OCI-LY1 (cell line): ENCODE measurements around the gene NPFFR1.

Experiments
- H2AFZ ChIP-seq: fragments of 200-600 bp; sonication (generic), shearing (Covaris generic); 2 replicates; pipeline ENCODE4 v1.6.0; 2014; ENCODE audit warnings: antibody characterized with exemption, mild to moderate bottlenecking, low read length
- H3F3A ChIP-seq: fragments of 200-600 bp; sonication (generic), shearing (Covaris generic); 2 replicates; pipeline ENCODE4 v1.6.0; 2014; ENCODE audit warnings: mild to moderate bottlenecking, antibody characterized with exemption, low read length, moderate library complexity; ENCODE audit not compliant: insufficient read depth
- H3K27ac ChIP-seq: fragments of 200-600 bp; sonication (generic); 2 replicates; pipeline ENCODE4 v1.5.1; 2014; ENCODE audit warnings: low read length, mixed run types, mild to moderate bottlenecking, low read depth; ENCODE audit not compliant: poor library complexity, severe bottlenecking
- H3K27me3 ChIP-seq: fragments of 200-600 bp; sonication (generic); 2 replicates; pipeline ENCODE4 v1.6.0; 2014; ENCODE audit warnings: antibody characterized with exemption, mild to moderate bottlenecking, low read length, moderate library complexity; ENCODE audit not compliant: insufficient read depth
- H3K36me3 ChIP-seq: fragments of 200-600 bp; sonication (generic); 2 replicates; pipeline ENCODE4 v1.6.1; 2014; ENCODE audit warnings: mild to moderate bottlenecking, antibody characterized with exemption, low read length, moderate library complexity, mixed read lengths; ENCODE audit not compliant: insufficient read depth
- H3K4me1 ChIP-seq: fragments of 200-600 bp; sonication (generic); 2 replicates; pipeline ENCODE4 v1.5.1; 2014; ENCODE audit warnings: mild to moderate bottlenecking, low read length, moderate library complexity; ENCODE audit not compliant: insufficient read depth, severe bottlenecking
- H3K4me2 ChIP-seq: fragments of 200-600 bp; sonication (generic), shearing (Covaris generic); 2 replicates; pipeline ENCODE4 v1.6.1; 2014; ENCODE audit warnings: low read length
- H3K4me3 ChIP-seq: fragments of 200-600 bp; sonication (generic); 2 replicates; pipeline ENCODE4 v1.5.1; 2014; ENCODE audit warnings: low read length, low read depth, mild to moderate bottlenecking, mixed read lengths; ENCODE audit not compliant: poor library complexity, severe bottlenecking
- H3K79me2 ChIP-seq: fragments of 200-600 bp; shearing (Covaris generic); 2 replicates; pipeline ENCODE4 v1.6.1; 2016; ENCODE audit warnings: mixed run types, low read length, mixed read lengths; ENCODE audit not compliant: insufficient read depth
- H3K9ac ChIP-seq: fragments of 200-600 bp; sonication (generic), shearing (Covaris generic); 2 replicates; pipeline ENCODE4 v1.6.1; 2014; ENCODE audit warnings: mild to moderate bottlenecking, low read length, mixed read lengths
- H3K9me2 ChIP-seq: fragments of 200-600 bp; sonication (generic), shearing (Covaris generic); 2 replicates; pipeline ENCODE4 v1.6.1; 2014; ENCODE audit warnings: low read depth, mild to moderate bottlenecking, low read length, mixed read lengths
- H3K9me3 ChIP-seq: fragments of 200-600 bp; shearing (Covaris generic); 2 replicates; pipeline ENCODE4 v1.6.1; 2014; ENCODE audit warnings: low read length, mixed read lengths
- H4K20me1 ChIP-seq: fragments of 200-600 bp; sonication (generic), shearing (Covaris generic); 2 replicates; pipeline ENCODE4 v1.6.0; 2016; ENCODE audit warnings: mild to moderate bottlenecking, low read length; ENCODE audit not compliant: insufficient read depth
- CTCF ChIP-seq: fragments of 200-600 bp; sonication (generic), shearing (Covaris generic); IDR thresholded peaks from 2 replicates; pipeline ENCODE4 v1.5.1; 2017; ENCODE audit warnings: mild to moderate bottlenecking, antibody characterized with exemption, low read length, moderate library complexity, mixed read lengths
- EZH2 ChIP-seq: fragments of 200-600 bp; sonication (generic), shearing (Covaris generic); IDR thresholded peaks from 2 replicates; pipeline ENCODE4 v1.8.0; 2017; ENCODE audit warnings: borderline replicate concordance, mixed run types, mild to moderate bottlenecking, antibody characterized with exemption, low read length, moderate library complexity, mixed read lengths

NPFFR1 gene

GRCh38 chr10:70283445-70284399 is at the start of gene NPFFR1:
TSS of gene NPFFR1 (minus strand) at chr10:70284004. CDS start at chr10:70283676, 328 bp downstream.
- peaks cover 8% of the 10 kb centered on the region; the same call in 1 of the 2 replicates for H3K27me3 ChIP-seq
- no peaks in the 10 kb centered on the region for H3K36me3 ChIP-seq

GRCh38 chr10:70333268-70333667 is 49.5 kb upstream of the NPFFR1 start:
- Histone ChIP-seq H2AFZ (no peak overlapping the region), H3K27me3 (peaks cover 6% of the 10 kb centered on the region; the same call in 1 of the 2 replicates), H3K9me2 (no peaks in the 10 kb centered on the region), H3K4me1 (peaks cover 17% of the 10 kb centered on the region), H3K9me3 (0 out of 2 replicates have a peak, but pooled peaks cover 6% of the 10 kb centered on the region), H3K79me2 (no peaks in the 10 kb centered on the region), H4K20me1 (no peaks in the 10 kb centered on the region), H3K4me2 (no peak overlapping the region), H3F3A (no peaks in the 10 kb centered on the region), H3K36me3 (peaks cover 8% of the 10 kb centered on the region; the same call in 1 of the 2 replicates), H3K27ac (no peak overlapping the region), H3K9ac (no peak overlapping the region), H3K4me3 (no peak overlapping the region)
- TF ChIP-seq EZH2 (no peak), CTCF (no peak)

More at GRCh38 chr10:70283445-70284399, at the start of gene NPFFR1:
- no peaks in the 10 kb centered on the region for H3K4me1 ChIP-seq
- no peak within 1 kb of the TSS for H3K4me3 ChIP-seq
- no peaks in the 10 kb centered on the region for H3K9me3 ChIP-seq
- H3K9ac ChIP-seq = no peak within 1 kb of the TSS
- no peaks in the 10 kb centered on the region for H3K9me2 ChIP-seq
- H2AFZ ChIP-seq = no peak within 1 kb of the TSS
- no peaks in the 10 kb centered on the region for H3F3A ChIP-seq
- no peaks in the 10 kb centered on the region for H3K79me2 ChIP-seq
- H3K27ac ChIP-seq = no peak within 1 kb of the TSS
- no peak within 1 kb of the TSS for H3K4me2 ChIP-seq
- no peak for TF ChIP-seq EZH2
- no peaks in the 10 kb centered on the region for H4K20me1 ChIP-seq

- H4K20me1 ChIP-seq = no peaks in the 10 kb centered on the region
- H3K27ac ChIP-seq = no peak overlapping the region
- no peaks in the 10 kb centered on the region for H3K9me2 ChIP-seq
- H3K4me2 ChIP-seq = peak overlapping the region; percentile 36; the same call in 1 of the 2 replicates
- no peak overlapping the region for H3K9ac ChIP-seq
- H3K27me3 ChIP-seq = peaks cover 6% of the 10 kb centered on the region; the same call in 1 of the 2 replicates
- H3K4me1 ChIP-seq = peaks cover 17% of the 10 kb centered on the region
- no peak overlapping the region for H3K4me3 ChIP-seq
- H3F3A ChIP-seq = no peaks in the 10 kb centered on the region
- no peaks in the 10 kb centered on the region for H3K79me2 ChIP-seq
- TF ChIP-seq EZH2 = no peak
- peak; percentile 37; the same call in 1 of the 2 replicates for TF ChIP-seq CTCF
- H3K9me3 ChIP-seq = 0 out of 2 replicates have a peak, but pooled peaks cover 6% of the 10 kb centered on the region
- H3K36me3 ChIP-seq = peaks cover 8% of the 10 kb centered on the region; the same call in 1 of the 2 replicates
- no peak overlapping the region for H2AFZ ChIP-seq
These were observed 47.9 kb upstream of the NPFFR1 start for GRCh38 chr10:70331486-70332268.
